ENCODE data around the gene PCSK5. TPM values are rescaled to one million over a fixed set of nuclear protein-coding genes. Genes with fewer than 3 reads are reported as not detected.
A peak's percentile ranks its signal among the peaks of the same experiment; 100 is the strongest.

PCSK5 gene
- total and polyA plus RNA-seq, 2 donors (not counting 3 experiments of a cell fraction or from before 2014, with no cell fraction given), result 2.6 to 4.8 TPM

DNA sequence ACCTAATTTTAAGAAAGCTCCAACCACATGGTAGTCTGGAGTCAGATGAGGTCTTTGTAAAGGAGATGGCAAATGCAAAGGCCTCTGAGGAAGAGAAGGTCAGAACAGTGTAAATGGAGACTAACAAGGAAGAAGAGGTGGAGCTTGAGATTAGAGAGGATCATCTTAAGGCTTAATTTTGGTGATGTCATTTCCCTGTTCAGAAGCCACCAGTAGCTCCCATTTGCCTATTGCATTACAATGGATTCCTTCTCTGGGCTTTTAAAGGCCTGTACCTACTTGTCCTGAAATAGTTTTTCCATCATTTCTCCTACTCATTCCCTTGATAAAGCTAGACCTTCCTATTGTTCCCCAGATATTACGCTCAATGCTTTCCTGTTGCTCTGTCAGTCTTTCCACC lies 16.1 kb downstream of the PCSK5 start:
- Histone ChIP-seq H3K9me3 (replicated peaks; ENCODE audit: control insufficient read depth, insufficient read depth, low read length) (no peaks in the 10 kb centered on the region), H2AFZ (ENCODE audit: low read depth, low read length) (no peak overlapping the region), H3K79me2 (ENCODE audit: control insufficient read depth, insufficient read depth, low read length) (no peaks in the 10 kb centered on the region), H4K20me1 (replicated peaks; ENCODE audit: control insufficient read depth, extremely low read depth, insufficient read depth, low read length) (no peaks in the 10 kb centered on the region), H3K9me1 (replicated peaks; ENCODE audit: control insufficient read depth, extremely low read depth, insufficient read depth, low read length) (no peaks in the 10 kb centered on the region), H3K27ac (ENCODE audit: insufficient read depth, low read depth, low read length) (no peak overlapping the region), H3K36me3 (ENCODE audit: control insufficient read depth in 2 of 2, extremely low read depth in 1 of 2, insufficient read depth in 2 of 2, low read length in 2 of 2) (no peaks in the 10 kb centered on the region), H3K9ac (replicated peaks; ENCODE audit: extremely low read depth, insufficient read depth, low read length) (no peak overlapping the region), H3K4me1 (ENCODE audit: control insufficient read depth, extremely low read depth, insufficient read depth, low read length) (peaks cover 2% of the 10 kb centered on the region), H3K27me3 (ENCODE audit: control insufficient read depth in 2 of 2, insufficient read depth in 2 of 2, low read length in 2 of 2) (no peaks in the 10 kb centered on the region), H3K4me2 (ENCODE audit: insufficient read depth, low read length) (no peak overlapping the region), H3K4me3 (replicated peaks in 1 of 3; ENCODE audit: insufficient read depth in 1 of 3, low read depth in 1 of 3, low read length in 3 of 3) (no peak overlapping the region)
- dilution Hi-C loops (cut with MboI; ENCODE audit: extremely low pct_ligation_motif_present, low sequenced_read_pairs) (no loop called here), intact Hi-C loops (cut with micrococcal nuclease) (no loop called here)
- DNase-seq (ENCODE audit: low read depth, low spot score) (no peak), FAIRE-seq (no peak)
- ChIA-PET CTCF (no interaction called here), POLR2A (no interaction called here)
- no peak for TF ChIP-seq EZH2 (IDR thresholded peaks at IDR 0.05; ENCODE audit: borderline replicate concordance, low read depth, low read length, severe bottlenecking)
- no peak for TF ChIP-seq FOS (IDR thresholded peaks at IDR 0.05; ENCODE audit: borderline replicate concordance, insufficient read depth, low read length)
- TF ChIP-seq, protein P1, sequence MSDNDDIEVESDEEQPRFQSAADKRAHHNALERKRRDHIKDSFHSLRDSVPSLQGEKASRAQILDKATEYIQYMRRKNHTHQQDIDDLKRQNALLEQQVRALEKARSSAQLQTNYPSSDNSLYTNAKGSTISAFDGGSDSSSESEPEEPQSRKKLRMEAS (IDR thresholded peaks at IDR 0.05; ENCODE audit: insufficient read depth, insufficient read length), result no peak
- no TSS peak for BruUV-seq (replicated peaks)

DNA sequence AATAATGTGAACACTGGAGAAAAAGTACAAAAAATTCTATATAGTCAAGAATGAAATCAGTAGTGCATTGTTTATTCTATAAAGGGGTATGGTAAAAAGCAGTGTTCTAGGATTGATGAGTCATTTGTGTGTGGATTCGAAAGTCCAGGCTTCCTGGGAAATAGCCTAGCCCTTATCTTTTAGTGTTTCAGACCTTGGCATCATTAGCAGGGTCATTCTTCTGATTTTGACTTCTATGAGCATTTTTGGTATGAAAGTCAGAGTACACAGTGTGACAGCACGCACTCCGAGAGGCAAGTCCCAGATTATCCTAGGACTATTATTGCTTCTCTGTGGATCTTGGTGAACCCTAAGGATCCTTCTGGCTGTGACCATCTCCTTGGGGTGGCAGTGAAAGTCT lies 16.9 kb downstream of the PCSK5 start:
- TF ChIP-seq FOS (IDR thresholded peaks at IDR 0.05; ENCODE audit: borderline replicate concordance, insufficient read depth, low read length), result peak; percentile 80
- TF ChIP-seq MYC (IDR thresholded peaks at IDR 0.05; ENCODE audit: low read depth, low read length), result no peak
- no TSS peak for BruUV-seq (replicated peaks)
- Histone ChIP-seq H3K36me3 (ENCODE audit: control insufficient read depth in 2 of 2, extremely low read depth in 1 of 2, insufficient read depth in 2 of 2, low read length in 2 of 2) (no peaks in the 10 kb centered on the region), H3K9me3 (replicated peaks; ENCODE audit: control insufficient read depth, insufficient read depth, low read length) (no peaks in the 10 kb centered on the region), H3K4me2 (ENCODE audit: insufficient read depth, low read length) (no peak overlapping the region), H3K9me1 (replicated peaks; ENCODE audit: control insufficient read depth, extremely low read depth, insufficient read depth, low read length) (no peaks in the 10 kb centered on the region), H3K4me1 (ENCODE audit: control insufficient read depth, extremely low read depth, insufficient read depth, low read length) (peaks cover 2% of the 10 kb centered on the region), H4K20me1 (replicated peaks; ENCODE audit: control insufficient read depth, extremely low read depth, insufficient read depth, low read length) (no peaks in the 10 kb centered on the region), H3K4me3 (replicated peaks in 1 of 3; ENCODE audit: insufficient read depth in 1 of 3, low read depth in 1 of 3, low read length in 3 of 3) (no peak overlapping the region), H3K27ac (ENCODE audit: insufficient read depth, low read depth, low read length) (no peak overlapping the region), H3K9ac (replicated peaks; ENCODE audit: extremely low read depth, insufficient read depth, low read length) (no peak overlapping the region), H3K27me3 (ENCODE audit: control insufficient read depth in 2 of 2, insufficient read depth in 2 of 2, low read length in 2 of 2) (no peaks in the 10 kb centered on the region), H3K79me2 (ENCODE audit: control insufficient read depth, insufficient read depth, low read length) (no peaks in the 10 kb centered on the region), H2AFZ (ENCODE audit: low read depth, low read length) (no peak overlapping the region)
- DNase-seq (ENCODE audit: low read depth, low spot score) (peak; percentile 29), FAIRE-seq (no peak)
- intact Hi-C loops (cut with micrococcal nuclease) (no loop called here), dilution Hi-C loops (cut with MboI; ENCODE audit: extremely low pct_ligation_motif_present, low sequenced_read_pairs) (no loop called here)
- POLR2A ChIA-PET, result no interaction called here
- CTCF ChIA-PET, result no interaction called here
